PC-3 (cell line): Measurements from ENCODE around the gene FOXL3. TPM values are rescaled to one million over a fixed set of nuclear protein-coding genes. Genes with fewer than 3 reads are reported as not detected.

ENCODE experiments used
- ATAC-seq: fragments of 200-7000 bp; cut with Tn5 transposase; 2 replicates; pipeline ENCODE4 v1.9.1; 2020; ENCODE audit warnings: mild to moderate bottlenecking, moderate library complexity
- BruUV-seq: library from RNA; stranded (reverse); fragments of 400-500 nt; replicated peaks from 2 replicates; lab custom pipeline; 2021; lab: Mats Ljungman, UMichigan
- CTCF ChIA-PET: fragments of 300-600 bp; sonication (Branson Sonifier 250); formaldehyde crosslinking; loops from one replicate; lab custom pipeline; 2022; ENCODE audit warnings: antibody characterized with exemption; lab: Charles Lee
- POLR2A ChIA-PET: fragments of 300-600 bp; sonication (Branson Sonifier 250); formaldehyde crosslinking; loops from one replicate; lab custom pipeline; 2022; ENCODE audit warnings: antibody characterized with exemption; ENCODE audit not compliant: unreplicated experiment; lab: Charles Lee
- DNase-seq: peaks from one replicate; pipeline ENCODE4 v3.0.0-alpha.2; 2015
- H2AFZ ChIP-seq: fragments of 300-600 bp; sonication (generic); 2 replicates; pipeline ENCODE4 v1.6.0; 2016; ENCODE audit warnings: antibody characterized with exemption, low read length
- H3F3A ChIP-seq: fragments of 300-600 bp; sonication (generic); one replicate; pipeline ENCODE4 v1.6.0; 2017; ENCODE audit warnings: antibody characterized with exemption, low read length, control low read depth, mild to moderate bottlenecking; ENCODE audit not compliant: unreplicated experiment
- H3K27ac ChIP-seq: fragments of 300-600 bp; sonication (generic); 2 replicates; pipeline ENCODE4 v1.5.1; 2016; ENCODE audit warnings: mild to moderate bottlenecking, low read length
- H3K27me3 ChIP-seq: fragments of 300-600 bp; sonication (generic); 2 replicates; pipeline ENCODE4 v1.6.1; 2016; ENCODE audit warnings: low read length, mixed read lengths
- H3K36me3 ChIP-seq: fragments of 300-600 bp; sonication (generic); 2 replicates; pipeline ENCODE4 v1.6.1; 2016; ENCODE audit warnings: low read depth, mixed run types, low read length, mixed read lengths
- H3K4me1 ChIP-seq: fragments of 300-600 bp; sonication (generic); 2 replicates; pipeline ENCODE4 v1.5.1; 2016; ENCODE audit warnings: low read length; ENCODE audit not compliant: insufficient read depth
- H3K4me2 ChIP-seq: fragments of 300-600 bp; sonication (generic); 2 replicates; pipeline ENCODE4 v1.6.0; 2016; ENCODE audit warnings: low read length
- H3K4me3 ChIP-seq: fragments of 300-600 bp; sonication (generic); 2 replicates; pipeline ENCODE4 v1.5.1; 2016; ENCODE audit warnings: mild to moderate bottlenecking, low read length, mixed read lengths
- H3K79me2 ChIP-seq: fragments of 300-600 bp; sonication (generic); 2 replicates; pipeline ENCODE4 v1.6.1; 2017; ENCODE audit warnings: low read length, mixed read lengths
- H3K9ac ChIP-seq: fragments of 300-600 bp; sonication (generic); 2 replicates; pipeline ENCODE4 v1.6.0; 2016; ENCODE audit warnings: mild to moderate bottlenecking, low read length
- H3K9me2 ChIP-seq: fragments of 300-600 bp; sonication (generic); replicated peaks from 2 replicates; pipeline ENCODE4 v1.6.1; 2016; ENCODE audit warnings: mixed run types, low read length, mixed read lengths
- H3K9me3 ChIP-seq: fragments of 300-600 bp; sonication (generic); 2 replicates; pipeline ENCODE4 v1.6.1; 2016; ENCODE audit warnings: low read length, mixed read lengths
- H4K20me1 ChIP-seq: fragments of 300-600 bp; sonication (generic); 2 replicates; pipeline ENCODE4 v1.6.1; 2016; ENCODE audit warnings: low read length, mixed read lengths
- CTCF ChIP-seq: fragments of 300-600 bp; sonication (generic); conservative IDR thresholded peaks from 2 replicates; pipeline ENCODE4 v1.5.1; 2017; ENCODE audit warnings: antibody characterized with exemption, low read depth, mild to moderate bottlenecking, low read length
- EZH2 ChIP-seq: fragments of 300-600 bp; sonication (generic); IDR thresholded peaks from one replicate; pipeline ENCODE4 v1.6.1; 2017; ENCODE audit warnings: antibody characterized with exemption, mild to moderate bottlenecking, low read length; ENCODE audit not compliant: unreplicated experiment
- EZH2phosphoT487 ChIP-seq: fragments of 300-600 bp; sonication (generic); IDR thresholded peaks from 2 replicates; pipeline ENCODE4 v1.6.1; 2018; ENCODE audit warnings: mild to moderate bottlenecking, antibody characterized with exemption, low read length, borderline replicate concordance
- intact Hi-C: fragments of 100-400 bp; cut with micrococcal nuclease; formaldehyde crosslinking; loops from 2 replicates; pipeline ENCODE4 v1.9.0; 2023
- total RNA-seq: library from RNA; depleted of rRNA; stranded (reverse); fragments of >200 nt; gene quantifications from 2 replicates; pipeline ENCODE4 v1.2.3, GENCODE V29; 2014

Gene FOXL3
- total RNA-seq, 1 experiment from 2014 or later = not detected

DNA sequence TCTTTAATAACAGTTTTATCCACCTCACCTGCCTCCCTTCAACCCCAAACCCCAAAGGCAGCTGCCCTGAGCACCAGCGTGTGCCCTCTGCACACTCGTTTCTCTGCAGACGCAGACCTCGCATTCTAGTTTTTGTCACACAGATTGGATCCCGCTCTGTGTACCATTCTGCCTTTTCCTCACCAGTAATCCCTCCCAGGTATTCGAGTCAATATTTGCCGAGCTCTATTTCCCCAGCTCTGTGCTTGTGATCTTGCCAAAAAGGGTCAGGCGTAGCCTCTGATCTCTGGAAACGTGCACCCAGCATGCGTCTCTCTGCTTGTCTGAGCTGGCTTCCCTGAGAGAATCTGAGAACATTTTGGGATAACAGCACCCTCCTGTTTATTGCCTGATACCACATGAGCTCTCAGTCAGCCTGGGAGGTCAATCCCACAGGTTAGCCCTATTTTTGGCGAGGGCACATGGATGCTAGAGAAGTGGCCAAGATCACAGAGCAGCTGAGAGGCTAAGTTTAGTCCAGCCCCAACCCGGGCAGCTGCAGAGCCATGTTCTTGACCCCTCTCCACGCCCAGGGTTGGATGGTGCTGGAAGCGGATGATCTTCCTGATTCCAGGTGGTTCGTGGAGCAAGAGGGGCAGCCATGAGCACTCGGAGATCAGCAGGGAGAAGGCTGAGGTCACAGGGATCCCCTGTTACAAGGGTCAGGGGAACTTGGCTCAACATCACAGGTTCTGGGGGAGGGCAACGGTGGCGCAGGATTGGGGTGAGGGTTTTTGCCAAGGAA, 29.1 kb downstream of the FOXL3 start:
- Histone ChIP-seq H3K9me2 (no peaks in the 10 kb centered on the region), H4K20me1 (no peaks in the 10 kb centered on the region), H3K9me3 (no peaks in the 10 kb centered on the region), H3K4me3 (no peak overlapping the region), H3K4me2 (no peak overlapping the region), H3K79me2 (no peaks in the 10 kb centered on the region), H3F3A (no peaks in the 10 kb centered on the region), H3K9ac (no peak overlapping the region), H3K27ac (no peak overlapping the region), H3K36me3 (no peaks in the 10 kb centered on the region), H3K27me3 (peaks cover 47% of the 10 kb centered on the region), H2AFZ (no peak overlapping the region), H3K4me1 (no peaks in the 10 kb centered on the region)
- ChIA-PET POLR2A (no interaction called here), CTCF (no interaction called here)
- no peak for TF ChIP-seq CTCF
- TF ChIP-seq EZH2phosphoT487 = no peak
- TF ChIP-seq EZH2 = no peak
- no peak for DNase-seq
- BruUV-seq = no TSS peak
- ATAC-seq = no peak
- intact Hi-C loops = no loop called here

- no peaks in the 10 kb centered on the region for H3K4me1 ChIP-seq
- POLR2A ChIA-PET = no interaction called here
- no peak for ATAC-seq
Measured at GRCh38 chr7:320297-320696, 30.3 kb downstream of the FOXL3 start.

More at GRCh38 chr7:320297-320696, 30.3 kb downstream of the FOXL3 start:
- Histone ChIP-seq H3K27ac (no peak overlapping the region), H2AFZ (no peak overlapping the region), H3K27me3 (peaks cover 36% of the 10 kb centered on the region), H3K4me2 (no peak overlapping the region), H3K79me2 (no peaks in the 10 kb centered on the region), H3K4me3 (no peak overlapping the region), H3K9me3 (no peaks in the 10 kb centered on the region), H3K9me2 (no peaks in the 10 kb centered on the region), H3F3A (no peaks in the 10 kb centered on the region), H3K36me3 (no peaks in the 10 kb centered on the region), H4K20me1 (no peaks in the 10 kb centered on the region), H3K9ac (no peak overlapping the region)
- TF ChIP-seq CTCF (no peak), EZH2phosphoT487 (no peak), EZH2 (no peak)
- CTCF ChIA-PET = no interaction called here
- no peak for DNase-seq
- no TSS peak for BruUV-seq
- intact Hi-C loops = loop anchor here (5.0 kb wide), 1 partner anchor 552 kb away; no protein-coding TSS in a partner anchor
